K562 (cell line): Measurements from ENCODE around the gene ADGRE2. TPM values are rescaled to one million over a fixed set of nuclear protein-coding genes. Genes with fewer than 3 reads are reported as not detected.
A peak's percentile ranks its signal among the peaks of the same experiment; 100 is the strongest.

Experiments
- CEBPG ChIP-seq, 3 experiments: fragments of 200-800 bp in 1 of 3; sonication (Bioruptor generic) in 1 of 3; sonication (generic) in 1 of 3; formaldehyde crosslinking in 1 of 3; IDR thresholded peaks in 2 of 3; conservative IDR thresholded peaks in 1 of 3; 2 replicates each; pipeline versions ENCODE4 v1.6.1 to v1.8.0; 2016 to 2022; ENCODE audit warnings: missing compliant biosample characterization in 2 of 3, missing genetic modification characterization in 2 of 3, mild to moderate bottlenecking in 1 of 3, missing genetic modification reagents in 1 of 3
- KDM1A ChIP-seq, 2 experiments: fragments of 450-650 bp; IDR thresholded peaks; 2 replicates each; pipeline ENCODE4 v1.6.1; 2016; ENCODE audit warnings: mild to moderate bottlenecking in 2 of 2
- MTA3 ChIP-seq: fragments of 450-650 bp; formaldehyde crosslinking; IDR thresholded peaks from 2 replicates; pipeline ENCODE4 v1.6.1; 2017; ENCODE audit warnings: mild to moderate bottlenecking, borderline replicate concordance
- NR1H2 ChIP-seq: sonication (generic); formaldehyde crosslinking; IDR thresholded peaks from 2 replicates; pipeline ENCODE4 v1.4.0; 2020; ENCODE audit warnings: mild to moderate bottlenecking, missing genetic modification reagents
- RBM25 ChIP-seq: fragments of 200-400 bp; formaldehyde crosslinking; IDR thresholded peaks from 2 replicates; pipeline ENCODE4 v1.6.1; 2018; ENCODE audit warnings: low read length, low read depth, moderate library complexity; ENCODE audit not compliant: severe bottlenecking
- SNIP1 ChIP-seq: fragments of 450-650 bp; IDR thresholded peaks from 2 replicates; pipeline ENCODE4 v1.7.1; 2017; ENCODE audit warnings: low read depth, mild to moderate bottlenecking
- U2AF2 ChIP-seq: fragments of 200-400 bp; formaldehyde crosslinking; optimal IDR thresholded peaks from 2 replicates; pipeline ENCODE3; 2017; ENCODE audit warnings: low read depth, mild to moderate bottlenecking, low read length
- ZBTB2 ChIP-seq: fragments of 450-650 bp; IDR thresholded peaks from 2 replicates; pipeline ENCODE4 v1.6.1; 2016; ENCODE audit warnings: antibody characterized with exemption
- ZBTB40 ChIP-seq, 2 experiments: fragments of 450-650 bp in 1 of 2; sonication (generic) in 1 of 2; formaldehyde crosslinking in 1 of 2; IDR thresholded peaks; 2 replicates each; pipeline versions ENCODE4 v1.7.1 to v1.9.0; 2016 to 2022; ENCODE audit warnings: inconsistent platforms in 1 of 2, mild to moderate bottlenecking in 1 of 2, missing genetic modification reagents in 1 of 2
- ZNF224 ChIP-seq: sonication (generic); formaldehyde crosslinking; IDR thresholded peaks from 2 replicates; pipeline ENCODE4 v1.8.0; 2022; ENCODE audit warnings: mild to moderate bottlenecking, missing genetic modification reagents
- polyA plus RNA-seq, 8 experiments: library from polyadenylated mRNA; depleted of rRNA in 4 of 8; stranded (reverse) in 5 of 8; unstranded in 3 of 8; fragments of >200 nt; fragmentation: Nextera tagmentation in 2 of 8; fragmentation: Illumina TruSeq in 1 of 8; extraction: Ambion mirVana in 2 of 8; extraction: Trizol in 1 of 8; gene quantifications; 2 replicates each; pipeline versions ENCODE4 v1.2.1 to v1.2.3, GENCODE V29; 2011 to 2014; ENCODE audit warnings: inconsistent platforms in 1 of 8, missing spikeins in 1 of 8
- total RNA-seq, 7 experiments: library from RNA; depleted of rRNA in 6 of 7; stranded (reverse); fragments of >200 nt in 6 of 7; fragmentation: Illumina TruSeq in 2 of 7; extraction: Trizol in 2 of 7; gene quantifications; 2 replicates each; pipeline versions ENCODE4 v1.2.1 to v1.2.3, GENCODE V29; 2011 to 2021; ENCODE audit warnings: low replicate concordance in 1 of 7

The ADGRE2 gene
- total and polyA plus RNA-seq, 9 of the 15 experiments (the other 6 are each of a cell fraction or from before 2014, with no cell fraction given) = 4.3 to 17.3 (median 9.8) TPM

DNA sequence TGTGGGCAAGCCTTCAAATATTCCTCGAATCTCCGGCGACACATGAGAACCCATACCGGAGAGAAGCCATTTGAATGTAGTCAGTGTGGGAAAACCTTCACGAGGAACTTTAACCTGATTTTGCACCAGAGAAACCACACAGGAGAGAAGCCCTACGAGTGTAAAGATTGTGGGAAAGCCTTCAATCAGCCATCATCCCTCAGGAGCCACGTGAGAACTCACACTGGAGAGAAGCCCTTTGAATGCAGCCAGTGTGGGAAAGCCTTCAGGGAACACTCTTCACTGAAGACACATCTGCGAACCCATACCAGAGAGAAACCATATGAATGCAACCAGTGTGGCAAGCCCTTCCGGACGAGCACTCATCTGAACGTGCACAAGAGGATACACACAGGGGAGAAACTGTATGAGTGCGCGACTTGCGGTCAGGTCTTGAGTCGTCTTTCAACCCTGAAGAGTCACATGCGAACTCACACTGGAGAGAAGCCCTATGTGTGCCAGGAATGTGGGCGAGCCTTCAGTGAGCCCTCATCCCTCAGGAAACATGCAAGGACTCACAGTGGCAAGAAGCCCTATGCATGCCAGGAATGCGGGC, 59.7 kb downstream of the ADGRE2 start (continued):
- TF ChIP-seq CEBPG (CRISPR knock-in tag; IDR thresholded peaks at IDR 0.05) (no peak), CEBPG (tag; conservative IDR thresholded peaks at IDR 0.05 in 1 of 2, IDR thresholded peaks at IDR 0.05 in 1 of 2) (no peak), ZBTB2 (no peak), U2AF2 (no peak), RBM25 (peak; percentile 63), KDM1A (IDR thresholded peaks at IDR 0.05) (peak in 1 of 2 experiments; percentile 41; a peak in 1 of 4 replicates), SNIP1 (no peak), MTA3 (peak; percentile 63; the same call in 1 of the 2 replicates), ZNF224 (CRISPR knock-in tag) (no peak), ZBTB40 (IDR thresholded peaks at IDR 0.05) (0 out of 2 replicates have a peak, but pooled peaks have one; percentile 38), ZBTB40 (CRISPR knock-in tag; IDR thresholded peaks at IDR 0.05) (no peak), NR1H2 (CRISPR knock-in tag) (no peak)
